A549 (cell line): ENCODE results near the gene EYA3.

Experiments used
- CEBPB ChIP-seq, 2 experiments: fragments of >200 bp in 1 of 2; sonication (Bioruptor Twin) in 1 of 2; formaldehyde crosslinking in 1 of 2; IDR thresholded peaks; 2 replicates each; pipeline ENCODE4 v1.6.1; 2012 to 2016
- CTCF ChIP-seq: fragments of >200 bp; sonication (Bioruptor Twin); formaldehyde crosslinking; IDR thresholded peaks from 3 replicates; pipeline ENCODE4 v1.5.1; 2016
- EHMT2 ChIP-seq: fragments of 200-600 bp; sonication (generic); IDR thresholded peaks from 2 replicates; pipeline ENCODE4 v1.6.1; 2016; ENCODE audit warnings: antibody characterized with exemption, low read depth, mild to moderate bottlenecking, moderate library complexity
- EP300 ChIP-seq, 2 experiments: fragments of >200 bp; sonication (Bioruptor Twin); formaldehyde crosslinking; IDR thresholded peaks; 2 replicates in 1 of 2; 3 replicates in 1 of 2; pipeline ENCODE4 v1.6.1; 2016 to 2017
- ESRRA ChIP-seq: fragments of 150-350 bp; IDR thresholded peaks from 2 replicates; pipeline ENCODE4 v1.6.1; 2014; ENCODE audit warnings: mild to moderate bottlenecking, low read length, borderline replicate concordance
- FOXS1 ChIP-seq: fragments of 250-450 bp; sonication (Bioruptor Pico); IDR thresholded peaks from 2 replicates; pipeline ENCODE4 v1.5.0; 2020; ENCODE audit warnings: mild to moderate bottlenecking, moderate library complexity
- HOXA7 ChIP-seq: fragments of 250-450 bp; sonication (Bioruptor Pico); IDR thresholded peaks from 2 replicates; pipeline ENCODE4 v1.5.0; 2020; ENCODE audit warnings: mild to moderate bottlenecking, moderate library complexity
- JUN ChIP-seq, 2 experiments: fragments of >200 bp; sonication (Bioruptor Twin); formaldehyde crosslinking; IDR thresholded peaks; 2 replicates in 1 of 2; 3 replicates in 1 of 2; pipeline ENCODE4 v1.6.1; 2016 to 2017
- MAX ChIP-seq: IDR thresholded peaks from 2 replicates; pipeline ENCODE4 v1.6.1; 2012
- NFE2L2 ChIP-seq: fragments of 150-350 bp; conservative IDR thresholded peaks from 2 replicates; pipeline ENCODE4 v1.6.1; 2014; ENCODE audit warnings: low read length
- POLR2A ChIP-seq: IDR thresholded peaks from 2 replicates; pipeline ENCODE4 v1.6.1; 2012; ENCODE audit warnings: mild to moderate bottlenecking, low read length
- REST ChIP-seq: fragments of 200-600 bp; sonication (generic); IDR thresholded peaks from 2 replicates; pipeline ENCODE4 v1.6.1; 2016; ENCODE audit warnings: antibody characterized with exemption, mild to moderate bottlenecking, moderate library complexity

- TF ChIP-seq EP300 (IDR thresholded peaks at IDR 0.05): no peak
- TF ChIP-seq POLR2A: no peak
- no peak for TF ChIP-seq CTCF
- TF ChIP-seq NFE2L2: no peak
- TF ChIP-seq MAX: no peak
- no peak for TF ChIP-seq FOXS1 (CRISPR knock-in tag)
- no peak for TF ChIP-seq HOXA7 (CRISPR knock-in tag)
- no peak for TF ChIP-seq CEBPB (IDR thresholded peaks at IDR 0.05)
- no peak for TF ChIP-seq JUN (IDR thresholded peaks at IDR 0.05)
- no peak for TF ChIP-seq ESRRA
- TF ChIP-seq EHMT2: no peak
- TF ChIP-seq REST: no peak
Observed at GRCh38 chr1:27954186-27954585, 134.2 kb downstream of the EYA3 start.
